ENCODE measurements around the gene HEPHL1. TPM values are rescaled to one million over a fixed set of nuclear protein-coding genes. Genes with fewer than 3 reads are reported as not detected.

Gene HEPHL1
- total RNA-seq, 1 donor from 2014 or later = not detected

GRCh38 chr11:93997741-93998140 lies 23.4 kb upstream of the HEPHL1 start:
- DNase-seq (ENCODE audit: low spot score in 2 of 2) = no peak
- H3K27ac ChIP-seq = no peak overlapping the region
- H3K36me3 ChIP-seq = no peaks in the 10 kb centered on the region
- TF ChIP-seq CTCF (IDR thresholded peaks at IDR 0.05) = no peak
- H3K4me1 ChIP-seq = no peaks in the 10 kb centered on the region
- H3K27me3 ChIP-seq = no peaks in the 10 kb centered on the region
- H3K4me3 ChIP-seq = no peak overlapping the region
- intact Hi-C loops (cut with DNase I) = no loop called here
- peaks cover 11 to 17% of the 10 kb centered on the region in 2 donors for H3K9me3 ChIP-seq

- no peak for DNase-seq (ENCODE audit: low spot score in 2 of 2)
- no peaks in the 10 kb centered on the region for H3K27me3 ChIP-seq
- H3K9me3 ChIP-seq = peaks cover 0 to 3% of the 10 kb centered on the region in 2 donors
- no peak for TF ChIP-seq CTCF (IDR thresholded peaks at IDR 0.05)
- no peak overlapping the region for H3K27ac ChIP-seq
- intact Hi-C loops (cut with DNase I) = no loop called here
- no peak overlapping the region for H3K4me3 ChIP-seq
- H3K4me1 ChIP-seq = no peaks in the 10 kb centered on the region
- H3K36me3 ChIP-seq = no peaks in the 10 kb centered on the region
These were observed 20.5 kb upstream of the HEPHL1 start for GRCh38 chr11:94000659-94001058.

GRCh38 chr11:94002226-94002625 lies 18.9 kb upstream of the HEPHL1 start:
- no peaks in the 10 kb centered on the region for H3K4me1 ChIP-seq
- H3K4me3 ChIP-seq = no peak overlapping the region
- intact Hi-C loops (cut with DNase I) = no loop called here

GRCh38 chr11:94007426-94007825 lies 13.7 kb upstream of the HEPHL1 start:
- no peaks in the 10 kb centered on the region for H3K9me3 ChIP-seq
- H3K36me3 ChIP-seq = no peaks in the 10 kb centered on the region
- no peak for TF ChIP-seq CTCF (IDR thresholded peaks at IDR 0.05)
- no peaks in the 10 kb centered on the region for H3K27me3 ChIP-seq
- no peak overlapping the region for H3K27ac ChIP-seq
- no peak for DNase-seq (ENCODE audit: low spot score in 2 of 2)
- no peaks in the 10 kb centered on the region for H3K4me1 ChIP-seq
- H3K4me3 ChIP-seq = no peak overlapping the region
- intact Hi-C loops (cut with DNase I) = no loop called here

More at GRCh38 chr11:94002226-94002625, 18.9 kb upstream of the HEPHL1 start:
- Histone ChIP-seq H3K36me3 (no peaks in the 10 kb centered on the region), H3K9me3 (no peaks in the 10 kb centered on the region), H3K27me3 (no peaks in the 10 kb centered on the region), H3K27ac (no peak overlapping the region)
- no peak for TF ChIP-seq CTCF (IDR thresholded peaks at IDR 0.05)
- no peak for DNase-seq (ENCODE audit: low spot score in 2 of 2)

GRCh38 chr11:94007906-94008305 lies 13.2 kb upstream of the HEPHL1 start:
- no peaks in the 10 kb centered on the region for H3K4me1 ChIP-seq
- TF ChIP-seq CTCF (IDR thresholded peaks at IDR 0.05) = no peak
- intact Hi-C loops (cut with DNase I) = no loop called here
- H3K36me3 ChIP-seq = no peaks in the 10 kb centered on the region
- H3K27me3 ChIP-seq = no peaks in the 10 kb centered on the region
- no peaks in the 10 kb centered on the region for H3K9me3 ChIP-seq
- H3K27ac ChIP-seq = no peak overlapping the region
- no peak for DNase-seq (ENCODE audit: low spot score in 2 of 2)
- H3K4me3 ChIP-seq = no peak overlapping the region

- intact Hi-C loops (cut with DNase I) = no loop called here
- no peak overlapping the region for H3K27ac ChIP-seq
- no peak overlapping the region for H3K4me3 ChIP-seq
- H3K27me3 ChIP-seq = no peaks in the 10 kb centered on the region
- H3K9me3 ChIP-seq = no peaks in the 10 kb centered on the region
- no peaks in the 10 kb centered on the region for H3K4me1 ChIP-seq
- DNase-seq (ENCODE audit: low spot score in 2 of 2) = no peak
- TF ChIP-seq CTCF (IDR thresholded peaks at IDR 0.05) = no peak
- no peaks in the 10 kb centered on the region for H3K36me3 ChIP-seq
These were observed 11.0 kb upstream of the HEPHL1 start for GRCh38 chr11:94010136-94010535.
